ENCODE data around the gene ABCB4.
"Not testable (repeated sequence)": the region's sequence is repeated elsewhere in the genome, so short reads cannot be mapped to it uniquely, and the experiment has no call there.

Gene ABCB4

GRCh38 chr7:87476179-87476557 is 688 bp upstream of the ABCB4 start:
- no peak for DNase-seq (ENCODE audit: low read depth in 2 of 2, low spot score in 1 of 2)

- DNase-seq (ENCODE audit: low read depth in 2 of 2, low spot score in 1 of 2): no peak
Measured at GRCh38 chr7:87474533-87475358, 734 bp downstream of the ABCB4 start.

- DNase-seq (ENCODE audit: low read depth in 2 of 2, low spot score in 1 of 2): no peak
Measured at GRCh38 chr7:87473986-87474385, 1.5 kb downstream of the ABCB4 start.

DNA sequence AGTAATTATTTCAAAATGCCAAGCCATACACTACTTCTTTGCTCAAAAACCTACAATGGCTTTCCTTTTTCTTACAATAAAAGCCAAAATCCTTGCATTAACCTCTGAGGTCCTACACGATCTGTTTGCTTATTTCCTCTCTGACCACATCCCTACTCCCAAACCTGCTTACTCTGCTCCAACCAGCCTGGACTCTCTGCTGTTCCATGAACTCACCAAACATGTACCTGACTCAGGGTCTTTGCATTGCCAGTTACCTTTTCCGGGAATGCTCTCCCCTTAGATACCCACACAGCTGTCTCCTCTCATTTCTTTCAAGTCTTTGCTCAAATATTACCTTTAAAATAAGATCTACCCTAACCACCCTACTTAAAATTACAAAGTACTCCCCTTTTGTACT is 2.3 kb downstream of the ABCB4 start:
- no peak for DNase-seq (ENCODE audit: low read depth in 2 of 2, low spot score in 1 of 2)

GRCh38 chr7:87471473-87471872 is 4.0 kb downstream of the ABCB4 start:
- DNase-seq (ENCODE audit: low read depth in 2 of 2, low spot score in 1 of 2): no peak

DNA sequence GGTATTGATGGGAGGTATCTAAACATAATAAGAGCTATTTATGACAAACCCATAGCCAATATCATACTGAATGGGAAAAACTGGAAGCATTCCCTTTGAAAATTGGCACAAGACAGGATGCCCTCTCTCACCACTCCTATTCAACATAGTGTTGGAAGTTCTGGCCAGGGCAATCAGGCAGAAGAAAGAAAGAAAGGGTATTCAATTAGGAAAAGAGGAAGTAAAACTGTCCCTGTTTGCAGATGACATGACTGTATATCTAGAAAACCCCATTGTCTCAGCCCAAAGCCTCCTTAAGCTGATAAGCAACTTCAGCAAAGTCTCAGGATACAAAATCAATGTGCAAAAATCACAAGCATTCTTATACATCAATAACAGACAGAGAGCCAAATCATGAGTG is 6.3 kb downstream of the ABCB4 start:
- not testable (repeated sequence) for DNase-seq (ENCODE audit: low read depth in 2 of 2, low spot score in 1 of 2)

- not testable (repeated sequence) for DNase-seq (ENCODE audit: low read depth in 2 of 2, low spot score in 1 of 2)
Measured at GRCh38 chr7:87465534-87465880, 10.0 kb downstream of the ABCB4 start.

GRCh38 chr7:87464830-87465533 is 10.5 kb downstream of the ABCB4 start:
- DNase-seq (ENCODE audit: low read depth in 2 of 2, low spot score in 1 of 2): not testable (repeated sequence)

GRCh38 chr7:87463982-87464381 is 11.5 kb downstream of the ABCB4 start:
- no peak for DNase-seq (ENCODE audit: low read depth in 2 of 2, low spot score in 1 of 2)

DNA sequence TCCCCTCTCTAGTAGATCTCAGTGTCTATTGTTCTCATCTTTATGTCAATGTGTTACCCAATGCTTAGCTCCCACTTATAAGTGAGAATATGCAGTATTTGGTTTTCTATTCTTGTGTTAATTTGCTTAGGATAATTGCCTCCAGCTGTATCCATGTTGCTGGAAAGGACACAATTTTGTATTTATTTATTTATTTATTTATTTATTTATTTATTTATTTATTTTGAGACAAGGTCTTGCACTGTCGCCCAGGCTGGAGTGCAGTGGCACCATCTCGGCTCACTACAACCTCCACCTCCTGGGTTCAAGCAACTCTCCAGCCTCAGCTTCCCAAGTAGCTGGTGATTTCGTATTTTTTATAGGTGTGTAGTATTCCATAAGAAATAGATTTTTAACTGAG is 15.0 kb downstream of the ABCB4 start:
- not testable (repeated sequence) for DNase-seq (ENCODE audit: low read depth in 2 of 2, low spot score in 1 of 2)

DNA sequence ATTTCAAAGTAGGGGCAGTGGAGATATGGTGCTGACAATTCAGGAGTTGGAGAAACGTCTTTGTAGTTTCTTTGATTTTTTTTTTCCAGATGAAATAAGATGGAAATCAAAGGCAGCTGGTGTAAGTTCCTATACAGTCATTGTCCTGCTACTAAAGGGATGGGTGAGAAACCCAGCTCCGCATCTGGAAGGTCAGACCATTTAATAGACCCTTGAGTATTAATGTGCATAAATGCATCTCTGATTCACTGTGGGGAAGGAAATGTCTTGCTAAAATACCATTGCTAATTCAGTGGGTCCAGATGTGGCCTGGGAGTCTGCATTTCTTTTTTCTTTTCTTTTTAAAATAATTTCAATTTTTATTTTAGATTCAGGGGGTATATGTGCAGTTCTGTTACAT is 15.5 kb downstream of the ABCB4 start:
- no peak for DNase-seq (ENCODE audit: low read depth in 2 of 2, low spot score in 1 of 2)

- no peak for DNase-seq (ENCODE audit: low read depth in 2 of 2, low spot score in 1 of 2)
Measured at GRCh38 chr7:87458148-87458547, 17.3 kb downstream of the ABCB4 start.

GRCh38 chr7:87456247-87456646 is 19.2 kb downstream of the ABCB4 start:
- no peak for DNase-seq (ENCODE audit: low read depth in 2 of 2, low spot score in 1 of 2)

GRCh38 chr7:87452279-87452678 is 23.2 kb downstream of the ABCB4 start:
- DNase-seq (ENCODE audit: low read depth in 2 of 2, low spot score in 1 of 2): no peak

DNA sequence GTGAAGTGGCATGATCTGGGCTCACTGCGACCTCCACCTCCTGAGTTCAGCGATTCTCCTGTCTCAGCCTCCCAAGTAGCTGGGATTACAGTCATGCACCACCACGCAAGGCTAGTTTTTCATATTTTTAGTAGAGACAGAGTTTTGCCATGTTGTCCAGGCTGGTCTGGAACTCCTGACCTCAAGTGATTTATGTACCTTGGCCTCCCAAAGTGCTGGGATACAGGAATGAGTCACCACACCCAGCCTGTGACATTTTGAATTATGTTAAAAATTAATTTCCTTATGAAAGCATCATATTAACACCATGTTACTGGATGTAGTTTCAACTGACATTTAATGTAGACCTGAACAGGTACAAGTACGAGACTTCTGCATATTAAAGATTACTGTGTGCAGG is 24.3 kb downstream of the ABCB4 start:
- no peak for DNase-seq (ENCODE audit: low read depth in 2 of 2, low spot score in 1 of 2)

GRCh38 chr7:87450706-87451105 is 24.8 kb downstream of the ABCB4 start:
- no peak for DNase-seq (ENCODE audit: low read depth in 2 of 2, low spot score in 1 of 2)

DNA sequence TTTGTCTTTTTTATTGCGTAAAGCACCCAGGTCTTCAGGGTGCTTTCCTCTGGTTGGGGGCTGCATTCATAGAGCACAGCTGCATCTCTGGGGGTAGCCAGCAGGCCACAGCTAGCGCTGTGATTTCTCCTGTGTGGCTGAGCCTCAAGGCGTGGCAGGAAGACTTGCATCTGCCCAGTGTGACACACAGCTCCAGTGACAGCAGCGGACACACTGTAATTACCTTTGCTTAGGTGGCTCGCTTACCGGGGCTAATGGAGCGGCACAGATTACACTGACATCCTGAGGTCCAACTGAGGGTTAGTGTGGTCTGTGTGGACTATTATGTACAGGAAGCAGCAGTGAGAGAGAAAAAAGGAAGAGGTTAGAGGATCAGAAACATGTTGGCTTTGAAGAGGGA is 27.1 kb downstream of the ABCB4 start:
- no peak for DNase-seq (ENCODE audit: low read depth in 2 of 2, low spot score in 1 of 2)

DNA sequence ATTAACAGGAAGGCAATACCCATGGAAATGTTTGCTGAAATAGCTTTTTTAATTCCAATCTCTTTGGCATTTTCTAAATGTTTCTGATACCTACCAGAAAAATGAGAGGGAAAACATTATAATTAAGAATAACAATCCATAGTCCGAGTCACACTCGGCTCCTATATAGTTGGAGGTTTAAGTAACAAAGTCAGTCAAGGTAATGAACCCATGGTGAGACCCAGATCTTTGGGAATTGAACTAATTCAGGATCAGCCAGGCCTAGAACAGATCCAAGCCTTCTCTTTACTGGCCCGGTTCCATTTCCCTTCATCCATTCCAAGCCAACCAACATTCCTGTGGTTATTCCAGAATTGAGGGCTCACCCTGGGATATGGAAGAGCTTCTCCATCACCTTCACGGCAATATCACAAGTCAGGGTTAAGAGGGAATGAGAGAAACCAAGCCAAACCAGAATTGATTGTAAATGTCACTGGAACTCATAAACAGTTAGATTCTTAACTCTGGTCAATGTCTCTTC is 28.3 kb downstream of the ABCB4 start:
- no peak for DNase-seq (ENCODE audit: low read depth in 2 of 2, low spot score in 1 of 2)

DNA sequence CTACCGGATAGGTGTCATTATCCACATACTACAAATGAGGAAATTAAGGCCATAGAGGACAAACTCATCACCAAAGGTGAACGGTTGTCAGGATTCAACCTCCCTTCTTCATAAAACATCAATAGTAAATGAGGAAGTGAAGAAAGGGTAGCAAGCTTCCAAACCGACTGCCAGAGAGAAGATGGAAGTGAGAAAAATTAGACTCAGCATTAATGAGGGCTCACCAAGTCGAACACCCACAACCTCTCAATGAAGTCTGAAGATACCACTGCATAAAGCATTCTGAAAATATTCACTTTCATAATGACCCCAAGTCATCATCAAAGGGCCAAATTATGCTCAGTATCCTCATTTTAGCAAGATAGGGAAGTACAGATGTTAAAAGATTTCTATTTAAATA is 29.6 kb downstream of the ABCB4 start:
- no peak for DNase-seq (ENCODE audit: low read depth in 2 of 2, low spot score in 1 of 2)

GRCh38 chr7:87435546-87435945 is 39.9 kb downstream of the ABCB4 start:
- DNase-seq (ENCODE audit: low read depth in 2 of 2, low spot score in 1 of 2): no peak

DNA sequence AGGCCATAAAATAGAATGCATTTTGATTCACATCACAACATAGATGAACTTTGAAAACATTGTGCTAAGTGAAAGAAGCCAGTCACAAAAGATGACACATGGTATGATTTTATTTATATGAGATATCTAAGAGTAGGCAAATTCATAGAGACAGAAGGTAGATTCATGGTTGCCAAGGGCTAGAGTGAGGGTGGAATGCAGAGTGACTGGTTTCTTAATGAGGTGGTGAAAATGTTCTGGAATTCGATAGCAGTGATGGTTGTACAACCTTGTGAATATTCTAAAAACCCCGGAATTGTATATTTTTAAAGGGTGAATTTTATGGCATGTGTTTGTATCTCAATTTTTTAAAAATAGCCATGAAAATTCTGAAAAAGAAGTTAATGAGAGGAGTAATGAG is 42.9 kb downstream of the ABCB4 start:
- no peak for DNase-seq (ENCODE audit: low read depth in 2 of 2, low spot score in 1 of 2)

DNA sequence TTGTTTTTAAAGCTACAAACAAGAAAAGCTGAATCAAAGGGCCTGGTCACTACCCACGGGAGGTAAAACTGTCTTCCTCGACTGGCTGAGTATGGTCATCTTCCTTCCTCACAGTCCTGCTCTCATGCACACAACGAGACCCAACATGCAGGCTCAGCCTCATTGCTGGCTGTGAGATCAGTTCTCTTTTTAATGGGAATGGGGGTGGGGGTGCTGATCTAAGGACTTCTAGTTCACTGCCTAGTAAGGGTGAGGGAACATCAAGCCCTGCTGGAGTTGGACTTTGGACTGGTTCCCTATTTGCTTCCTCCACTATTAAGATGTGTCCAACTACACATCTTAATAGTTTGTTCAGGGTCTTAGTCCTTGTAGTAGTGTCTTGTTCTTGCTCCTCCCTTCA is 48.2 kb downstream of the ABCB4 start:
- DNase-seq (ENCODE audit: low read depth in 2 of 2, low spot score in 1 of 2): no peak

DNA sequence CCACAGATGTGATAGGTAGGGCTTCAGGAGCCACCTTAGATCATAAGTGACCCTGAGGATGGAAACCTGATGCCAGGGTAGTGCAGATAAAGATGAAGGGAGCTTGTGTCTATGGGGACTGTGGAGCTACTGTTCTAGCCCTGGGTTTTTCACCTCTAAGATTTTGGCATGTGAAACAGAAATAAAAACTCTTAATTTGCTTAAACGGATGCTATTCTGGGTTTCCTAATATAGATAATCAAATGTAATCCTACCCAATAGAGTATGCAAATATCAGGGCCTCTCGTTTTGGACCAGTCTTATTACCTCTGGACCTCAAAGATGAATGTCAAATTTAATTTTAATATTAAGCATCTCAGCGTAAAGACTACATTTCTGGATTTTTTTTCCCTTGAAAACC is 49.3 kb downstream of the ABCB4 start:
- DNase-seq (ENCODE audit: low read depth in 2 of 2, low spot score in 1 of 2): no peak
